ENCODE measurements around the gene CPZ.

GRCh38 chr4:8577046-8577445 is 15.5 kb upstream of the CPZ start:
- TF ChIP-seq CTCF (IDR thresholded peaks at IDR 0.05) (no peak), POLR2A (IDR thresholded peaks at IDR 0.05) (no peak)

All from adrenal gland (tissue), 5 donors.